OCI-LY1 (cell line): ENCODE data around the gene ULK4.

Experiments used
- H2AFZ ChIP-seq: fragments of 200-600 bp; sonication (generic), shearing (Covaris generic); 2 replicates; pipeline ENCODE4 v1.6.0; 2014; ENCODE audit warnings: antibody characterized with exemption, mild to moderate bottlenecking, low read length
- H3F3A ChIP-seq: fragments of 200-600 bp; sonication (generic), shearing (Covaris generic); 2 replicates; pipeline ENCODE4 v1.6.0; 2014; ENCODE audit warnings: mild to moderate bottlenecking, antibody characterized with exemption, low read length, moderate library complexity; ENCODE audit not compliant: insufficient read depth
- H3K27ac ChIP-seq: fragments of 200-600 bp; sonication (generic); 2 replicates; pipeline ENCODE4 v1.5.1; 2014; ENCODE audit warnings: low read length, mixed run types, mild to moderate bottlenecking, low read depth; ENCODE audit not compliant: poor library complexity, severe bottlenecking
- H3K27me3 ChIP-seq: fragments of 200-600 bp; sonication (generic); 2 replicates; pipeline ENCODE4 v1.6.0; 2014; ENCODE audit warnings: antibody characterized with exemption, mild to moderate bottlenecking, low read length, moderate library complexity; ENCODE audit not compliant: insufficient read depth
- H3K36me3 ChIP-seq: fragments of 200-600 bp; sonication (generic); 2 replicates; pipeline ENCODE4 v1.6.1; 2014; ENCODE audit warnings: mild to moderate bottlenecking, antibody characterized with exemption, low read length, moderate library complexity, mixed read lengths; ENCODE audit not compliant: insufficient read depth
- H3K4me1 ChIP-seq: fragments of 200-600 bp; sonication (generic); 2 replicates; pipeline ENCODE4 v1.5.1; 2014; ENCODE audit warnings: mild to moderate bottlenecking, low read length, moderate library complexity; ENCODE audit not compliant: insufficient read depth, severe bottlenecking
- H3K4me2 ChIP-seq: fragments of 200-600 bp; sonication (generic), shearing (Covaris generic); 2 replicates; pipeline ENCODE4 v1.6.1; 2014; ENCODE audit warnings: low read length
- H3K4me3 ChIP-seq: fragments of 200-600 bp; sonication (generic); 2 replicates; pipeline ENCODE4 v1.5.1; 2014; ENCODE audit warnings: low read length, low read depth, mild to moderate bottlenecking, mixed read lengths; ENCODE audit not compliant: poor library complexity, severe bottlenecking
- H3K79me2 ChIP-seq: fragments of 200-600 bp; shearing (Covaris generic); 2 replicates; pipeline ENCODE4 v1.6.1; 2016; ENCODE audit warnings: mixed run types, low read length, mixed read lengths; ENCODE audit not compliant: insufficient read depth
- H3K9ac ChIP-seq: fragments of 200-600 bp; sonication (generic), shearing (Covaris generic); 2 replicates; pipeline ENCODE4 v1.6.1; 2014; ENCODE audit warnings: mild to moderate bottlenecking, low read length, mixed read lengths
- H3K9me2 ChIP-seq: fragments of 200-600 bp; sonication (generic), shearing (Covaris generic); 2 replicates; pipeline ENCODE4 v1.6.1; 2014; ENCODE audit warnings: low read depth, mild to moderate bottlenecking, low read length, mixed read lengths
- H3K9me3 ChIP-seq: fragments of 200-600 bp; shearing (Covaris generic); 2 replicates; pipeline ENCODE4 v1.6.1; 2014; ENCODE audit warnings: low read length, mixed read lengths
- H4K20me1 ChIP-seq: fragments of 200-600 bp; sonication (generic), shearing (Covaris generic); 2 replicates; pipeline ENCODE4 v1.6.0; 2016; ENCODE audit warnings: mild to moderate bottlenecking, low read length; ENCODE audit not compliant: insufficient read depth
- EZH2 ChIP-seq: fragments of 200-600 bp; sonication (generic), shearing (Covaris generic); IDR thresholded peaks from 2 replicates; pipeline ENCODE4 v1.8.0; 2017; ENCODE audit warnings: borderline replicate concordance, mixed run types, mild to moderate bottlenecking, antibody characterized with exemption, low read length, moderate library complexity, mixed read lengths
- TF ChIP-seq, protein P1 (sequence below): fragments of 200-600 bp; sonication (generic), shearing (Covaris generic); IDR thresholded peaks from 2 replicates; pipeline ENCODE4 v1.5.1; 2017; ENCODE audit warnings: mild to moderate bottlenecking, antibody characterized with exemption, low read length, moderate library complexity, mixed read lengths

ULK4 gene

DNA sequence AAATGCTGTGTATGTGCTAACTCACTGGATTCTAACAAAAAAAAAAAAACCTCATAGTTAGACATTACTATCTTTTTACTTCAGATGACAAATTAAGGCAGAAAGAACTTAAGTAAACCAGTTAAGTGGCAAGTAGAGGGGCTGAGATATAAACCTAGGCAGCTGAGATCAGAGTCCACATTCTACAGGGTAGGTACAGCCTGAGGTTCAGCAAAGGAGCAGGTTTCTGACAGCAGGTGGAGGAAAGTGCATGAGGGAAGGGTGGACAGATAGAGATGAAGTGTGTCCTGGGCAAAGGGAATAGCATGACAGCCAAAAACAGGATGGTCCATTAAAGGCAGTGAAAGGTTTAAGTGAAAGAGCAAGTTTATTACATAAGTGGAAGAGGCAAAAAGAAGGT lies 329.2 kb downstream of the ULK4 start:
- no peaks in the 10 kb centered on the region for H3K79me2 ChIP-seq
- no peak overlapping the region for H2AFZ ChIP-seq
- no peak overlapping the region for H3K27ac ChIP-seq
- no peaks in the 10 kb centered on the region for H3K36me3 ChIP-seq
- no peak for TF ChIP-seq EZH2
- TF ChIP-seq, protein P1, sequence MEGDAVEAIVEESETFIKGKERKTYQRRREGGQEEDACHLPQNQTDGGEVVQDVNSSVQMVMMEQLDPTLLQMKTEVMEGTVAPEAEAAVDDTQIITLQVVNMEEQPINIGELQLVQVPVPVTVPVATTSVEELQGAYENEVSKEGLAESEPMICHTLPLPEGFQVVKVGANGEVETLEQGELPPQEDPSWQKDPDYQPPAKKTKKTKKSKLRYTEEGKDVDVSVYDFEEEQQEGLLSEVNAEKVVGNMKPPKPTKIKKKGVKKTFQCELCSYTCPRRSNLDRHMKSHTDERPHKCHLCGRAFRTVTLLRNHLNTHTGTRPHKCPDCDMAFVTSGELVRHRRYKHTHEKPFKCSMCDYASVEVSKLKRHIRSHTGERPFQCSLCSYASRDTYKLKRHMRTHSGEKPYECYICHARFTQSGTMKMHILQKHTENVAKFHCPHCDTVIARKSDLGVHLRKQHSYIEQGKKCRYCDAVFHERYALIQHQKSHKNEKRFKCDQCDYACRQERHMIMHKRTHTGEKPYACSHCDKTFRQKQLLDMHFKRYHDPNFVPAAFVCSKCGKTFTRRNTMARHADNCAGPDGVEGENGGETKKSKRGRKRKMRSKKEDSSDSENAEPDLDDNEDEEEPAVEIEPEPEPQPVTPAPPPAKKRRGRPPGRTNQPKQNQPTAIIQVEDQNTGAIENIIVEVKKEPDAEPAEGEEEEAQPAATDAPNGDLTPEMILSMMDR: no peak
- H3K9me3 ChIP-seq: no peaks in the 10 kb centered on the region
- no peaks in the 10 kb centered on the region for H3K27me3 ChIP-seq
- H3K4me3 ChIP-seq: no peak overlapping the region
- no peak overlapping the region for H3K4me2 ChIP-seq
- no peaks in the 10 kb centered on the region for H3F3A ChIP-seq
- no peaks in the 10 kb centered on the region for H3K9me2 ChIP-seq
- no peaks in the 10 kb centered on the region for H4K20me1 ChIP-seq
- H3K4me1 ChIP-seq: no peaks in the 10 kb centered on the region
- H3K9ac ChIP-seq: no peak overlapping the region

DNA sequence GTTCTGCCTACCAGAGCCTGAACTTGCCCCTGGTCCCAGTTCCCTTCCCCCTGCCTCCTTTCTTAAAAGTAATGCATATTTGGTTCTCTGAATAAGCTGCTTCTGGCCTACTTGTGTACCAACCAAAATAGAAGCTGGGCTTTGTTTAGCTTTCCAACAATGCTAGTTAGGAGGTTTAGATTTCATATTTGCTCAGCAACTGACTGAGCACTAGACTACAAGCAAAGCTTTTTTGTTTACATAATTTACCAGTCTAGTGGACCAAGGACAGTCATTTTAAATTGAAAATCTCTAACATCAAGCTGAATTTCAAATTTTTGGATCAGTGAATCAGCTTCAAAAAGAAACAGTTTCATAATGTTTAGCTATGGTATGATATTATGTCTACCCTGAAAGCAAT lies 331.2 kb downstream of the ULK4 start:
- no peaks in the 10 kb centered on the region for H3K9me3 ChIP-seq
- H3F3A ChIP-seq: no peaks in the 10 kb centered on the region
- H3K9me2 ChIP-seq: no peaks in the 10 kb centered on the region
- H3K4me3 ChIP-seq: no peak overlapping the region
- no peaks in the 10 kb centered on the region for H3K27me3 ChIP-seq
- H3K27ac ChIP-seq: no peak overlapping the region
- no peak overlapping the region for H2AFZ ChIP-seq
- H3K4me1 ChIP-seq: no peaks in the 10 kb centered on the region
- no peaks in the 10 kb centered on the region for H4K20me1 ChIP-seq
- H3K9ac ChIP-seq: no peak overlapping the region
- TF ChIP-seq EZH2: no peak
- TF ChIP-seq, protein P1: no peak
- no peaks in the 10 kb centered on the region for H3K79me2 ChIP-seq
- no peaks in the 10 kb centered on the region for H3K36me3 ChIP-seq
- H3K4me2 ChIP-seq: no peak overlapping the region

DNA sequence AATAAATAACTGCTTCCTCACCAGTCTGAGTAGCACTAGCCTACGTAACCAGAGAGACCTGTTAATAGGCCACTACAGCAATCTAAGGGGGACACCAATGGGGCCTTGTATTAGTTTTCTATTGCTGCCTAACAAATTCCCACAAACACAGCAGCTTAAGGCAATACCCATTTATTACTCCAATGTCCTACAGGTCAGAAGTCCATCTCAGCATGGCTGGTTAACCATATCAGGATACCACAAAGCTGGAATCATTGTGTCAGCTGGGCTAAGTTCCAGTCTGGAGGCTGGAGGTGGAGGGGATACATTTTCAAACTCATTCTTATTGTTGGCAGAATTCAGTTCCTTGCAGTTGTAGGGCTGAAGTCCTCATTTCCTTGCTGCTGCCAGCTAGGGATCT lies 331.9 kb downstream of the ULK4 start:
- no peak overlapping the region for H3K4me2 ChIP-seq
- no peaks in the 10 kb centered on the region for H3K4me1 ChIP-seq
- H3K27me3 ChIP-seq: no peaks in the 10 kb centered on the region
- no peak overlapping the region for H3K27ac ChIP-seq
- H3K4me3 ChIP-seq: no peak overlapping the region
- H3K9me3 ChIP-seq: no peaks in the 10 kb centered on the region
- H3K79me2 ChIP-seq: no peaks in the 10 kb centered on the region
- no peaks in the 10 kb centered on the region for H4K20me1 ChIP-seq
- no peaks in the 10 kb centered on the region for H3K36me3 ChIP-seq
- no peaks in the 10 kb centered on the region for H3F3A ChIP-seq
- TF ChIP-seq, protein P1: no peak
- TF ChIP-seq EZH2: no peak
- no peak overlapping the region for H2AFZ ChIP-seq
- no peaks in the 10 kb centered on the region for H3K9me2 ChIP-seq
- H3K9ac ChIP-seq: no peak overlapping the region
